DMS 273 treated with DMSO at 0.1 percent for 48 hours (cell line): ENCODE measurements around the gene KIAA1755.

Source experiments
- DNase-seq: peaks from one replicate; lab custom pipeline; 2025; lab: John Stamatoyannopoulos, UW

The KIAA1755 gene

DNA sequence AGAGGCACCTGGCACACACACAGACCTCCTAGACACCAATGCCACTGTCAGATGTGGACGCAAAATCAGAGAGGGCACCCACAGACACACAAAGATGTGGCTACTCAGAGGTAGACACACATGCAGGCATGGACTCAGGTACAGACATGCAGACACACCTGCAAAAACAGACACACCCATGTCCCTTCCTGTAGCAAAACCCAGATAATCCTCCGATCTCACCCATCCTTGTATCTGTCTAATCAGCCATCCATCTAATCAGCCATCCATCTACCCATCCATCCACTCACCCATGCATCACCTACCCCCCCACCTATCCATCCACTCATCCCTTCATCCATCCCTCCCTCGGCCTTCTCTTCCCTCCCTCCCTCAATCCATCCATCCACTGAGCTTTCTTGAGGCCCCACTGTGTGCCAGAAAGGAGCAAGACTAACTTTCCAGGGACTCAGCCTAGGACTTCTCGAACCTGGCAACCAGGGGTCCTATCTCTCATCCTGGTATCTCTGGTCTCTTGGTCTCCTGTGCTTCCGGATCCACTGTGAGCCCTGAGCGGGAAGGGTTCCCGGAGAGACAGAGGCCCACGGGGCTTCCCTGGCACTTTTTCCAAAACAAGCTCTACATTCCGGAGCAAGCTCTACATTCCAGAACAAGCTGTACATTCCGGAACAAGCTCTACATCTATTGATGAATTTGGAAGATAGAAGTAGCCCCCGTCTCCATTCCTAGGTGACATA is 94.4 kb downstream of the KIAA1755 start:
- no peak for DNase-seq

DNA sequence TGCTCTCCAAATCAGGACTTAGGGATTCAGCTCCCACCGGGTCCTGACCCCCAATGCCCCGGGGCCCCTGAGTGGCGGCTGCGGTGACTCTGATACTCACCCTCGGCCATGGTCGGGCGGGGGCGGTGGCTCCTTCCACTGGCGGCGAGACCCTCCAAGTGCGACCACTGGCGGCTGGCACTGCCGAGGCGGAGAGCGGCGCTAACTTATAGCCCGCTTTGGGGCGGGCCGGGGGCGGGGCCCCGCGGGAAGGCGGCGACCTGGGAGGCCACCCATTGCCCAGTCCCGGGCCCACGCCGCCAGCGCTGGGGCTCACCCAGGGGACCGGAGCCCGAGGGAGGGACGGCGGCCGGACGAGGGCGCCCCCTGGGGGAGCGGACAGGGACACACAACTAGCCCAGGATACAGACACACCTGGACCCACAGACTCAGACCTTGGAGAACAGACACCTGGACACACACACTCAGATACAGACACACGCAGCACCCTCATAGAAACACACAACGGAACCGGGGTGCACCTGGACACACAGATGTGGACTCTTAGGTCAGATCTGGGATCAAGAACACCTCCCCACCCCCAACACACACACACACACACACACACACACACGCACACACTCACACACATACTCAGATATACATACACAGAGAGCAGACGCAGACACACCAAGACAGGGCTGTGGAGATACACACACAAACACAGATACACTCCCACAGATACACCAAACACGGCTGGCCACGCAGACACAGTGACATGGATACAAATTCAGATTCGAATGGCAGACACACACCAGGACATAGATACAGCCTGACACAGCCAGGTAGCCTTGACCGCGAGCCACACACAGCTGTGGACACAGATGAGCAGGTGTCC is 95.2 kb downstream of the KIAA1755 start, which contains the start of gene TGM2:
TGM2 (minus strand) TSS at position 182 of the 877 bp plus-strand sequence; CDS start at position 110, 72 bp downstream.
- no peak for DNase-seq

DNA sequence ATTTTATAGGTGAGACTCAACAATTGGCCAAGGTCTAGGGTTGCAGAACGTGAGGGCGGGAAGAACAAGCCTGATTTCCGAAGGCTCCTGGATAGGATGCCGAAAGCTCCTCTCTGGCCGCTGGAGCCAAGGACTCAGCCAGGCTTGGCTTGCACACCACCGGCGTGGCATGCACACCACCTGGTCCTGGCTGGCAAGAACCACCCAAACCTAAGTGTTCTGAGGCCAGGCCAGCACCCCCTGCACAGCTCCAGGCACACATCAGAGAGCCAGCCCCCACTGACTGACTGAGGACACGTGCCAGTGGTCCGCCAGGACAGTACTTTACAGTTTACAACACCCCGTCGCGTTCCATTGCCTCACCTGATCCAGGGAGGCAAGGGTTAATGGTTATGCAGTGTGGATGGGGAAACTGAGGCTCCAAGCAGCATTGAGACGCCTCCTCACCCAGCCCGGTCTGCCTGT is 95.9 kb downstream of the KIAA1755 start:
- DNase-seq = no peak

DNA sequence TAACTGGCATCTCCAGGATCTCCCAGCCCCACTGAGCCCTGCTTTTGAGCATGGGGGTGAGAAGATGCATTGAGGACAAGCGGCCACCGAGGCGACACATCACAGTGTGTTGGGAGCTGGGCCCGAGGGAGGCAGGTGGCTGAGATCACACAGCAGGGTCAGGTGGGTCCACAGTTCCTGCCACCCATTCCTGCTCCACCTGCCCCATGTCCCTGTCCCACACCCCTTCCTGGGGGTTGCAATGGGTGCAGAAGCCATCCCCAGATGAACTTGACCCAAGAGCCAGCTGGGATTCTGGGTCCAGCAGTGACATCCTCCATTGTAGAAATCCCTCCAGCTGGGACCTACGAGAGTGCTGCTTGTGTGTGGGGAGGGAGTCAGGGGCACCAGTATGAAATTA is 96.5 kb downstream of the KIAA1755 start:
- no peak for DNase-seq

DNA sequence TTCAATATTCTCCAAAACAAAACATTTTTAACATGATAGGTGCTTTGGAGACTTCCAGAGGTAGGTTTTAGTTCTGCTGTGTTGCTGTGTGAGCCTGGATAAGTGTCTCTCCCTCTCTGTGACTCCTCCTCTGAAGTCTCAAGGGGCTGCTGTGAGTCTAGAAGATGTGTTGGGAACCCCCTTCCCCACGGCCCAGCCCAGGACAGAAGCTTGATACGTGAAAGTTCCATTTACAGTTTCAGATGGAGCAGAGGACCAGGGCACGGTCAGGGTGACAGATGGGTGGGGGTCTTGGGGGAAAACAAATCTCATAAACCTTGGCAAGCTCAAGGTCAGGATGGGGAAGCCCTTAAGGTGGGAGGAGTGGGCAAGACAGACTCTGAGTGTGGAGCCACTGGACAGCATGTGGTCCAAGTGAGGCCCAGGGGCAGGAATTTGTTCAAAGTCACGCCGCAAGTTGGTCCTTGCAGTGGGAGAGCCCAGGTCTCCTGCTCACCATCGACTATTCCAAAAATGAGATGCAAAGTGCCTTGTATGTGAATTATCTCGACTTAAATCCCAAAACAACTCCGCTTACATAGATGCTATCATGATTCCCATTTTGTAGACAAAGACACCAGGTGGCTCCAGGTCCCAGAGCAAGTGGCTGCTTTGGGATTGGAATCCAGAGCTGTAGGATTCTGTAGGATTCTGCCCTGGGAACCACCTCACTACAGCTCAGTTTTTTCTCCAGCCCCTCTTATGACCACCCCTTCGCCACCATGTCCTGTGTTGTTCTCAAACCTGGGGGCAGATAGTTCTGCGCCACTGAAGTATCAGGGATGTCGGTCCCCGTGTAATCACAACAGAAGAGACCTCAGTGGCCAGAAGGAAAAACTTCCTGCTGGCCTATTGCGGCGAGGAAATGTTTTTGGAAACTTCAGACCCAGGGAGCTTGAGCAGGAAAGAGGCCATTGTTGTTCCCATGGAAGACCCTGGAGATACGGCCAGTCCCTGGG is 97.4 kb downstream of the KIAA1755 start:
- DNase-seq = no peak

DNA sequence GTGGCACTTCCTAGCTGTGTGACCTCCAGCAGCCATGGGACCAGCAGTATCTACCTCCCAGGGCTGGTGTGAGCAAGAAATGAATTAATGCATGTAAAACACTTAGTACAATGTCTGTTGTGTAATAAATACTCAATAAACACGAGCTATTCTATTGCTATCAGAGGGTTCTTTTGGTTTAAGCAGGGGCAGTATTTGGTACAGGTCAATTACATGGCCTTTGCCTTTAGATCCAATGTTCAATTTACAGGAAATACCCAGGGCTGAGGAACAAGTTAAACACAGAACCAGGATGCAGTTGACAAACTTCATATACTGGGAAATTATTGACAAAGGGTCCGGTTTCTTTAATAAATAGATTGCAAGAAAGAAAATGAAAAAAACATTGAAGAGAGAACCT is 98.4 kb downstream of the KIAA1755 start:
- DNase-seq = no peak

DNA sequence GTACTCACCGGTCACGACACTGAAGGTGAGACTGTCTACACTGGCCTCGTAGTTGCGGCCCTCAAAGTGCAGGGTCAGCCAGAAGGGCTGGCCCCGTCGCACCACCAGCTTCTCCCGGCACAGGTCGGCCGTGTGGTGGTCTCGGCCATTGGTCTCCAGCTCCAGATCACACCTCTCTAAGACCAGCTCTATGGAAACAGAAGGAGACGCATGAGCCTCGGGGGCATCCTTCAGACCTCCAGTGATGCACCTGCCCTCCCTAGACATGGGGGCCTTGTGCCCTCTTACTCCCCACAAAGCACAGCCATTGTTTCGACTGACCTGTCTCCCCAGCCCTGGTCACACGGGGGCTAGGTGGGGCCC is 99.1 kb downstream of the KIAA1755 start:
- DNase-seq = no peak
